Ovary (tissue), 3 donors: ENCODE data around the gene PAM.

ENCODE experiments used
- CTCF ChIP-seq, 3 donors: fragments of 450-650 bp in 2 of 3; fragments of 200-600 bp in 1 of 3; IDR thresholded peaks; one replicate each; pipeline versions ENCODE4 v1.5.1 to v1.8.0; 2016 to 2022; ENCODE audit warnings: antibody characterized with exemption in 3 of 3, mild to moderate bottlenecking in 1 of 3
- POLR2A ChIP-seq: fragments of 450-650 bp; IDR thresholded peaks from one replicate; pipeline ENCODE4 v1.6.1; 2017; ENCODE audit warnings: antibody characterized with exemption, mild to moderate bottlenecking, moderate library complexity
- donor health status: DM: no; HTN: no; CAD: no.

GRCh38 chr5:102758576-102758975 is 3.5 kb downstream of the PAM start:
- TF ChIP-seq CTCF (IDR thresholded peaks at IDR 0.05) (no peak), POLR2A (no peak)
